HL-60 (cell line): ENCODE results near the gene TTN.

Experiments
- CTCF ChIP-seq: IDR thresholded peaks from one replicate; pipeline ENCODE4 v1.5.1; 2011; ENCODE audit warnings: low read length, control low read depth, inconsistent platforms; ENCODE audit not compliant: insufficient read depth
- POLR2AphosphoS5 ChIP-seq: IDR thresholded peaks from 2 replicates; pipeline ENCODE4 v1.6.1; 2012; ENCODE audit warnings: low read depth
- REST ChIP-seq: IDR thresholded peaks from 2 replicates; pipeline ENCODE4 v1.6.1; 2012; ENCODE audit warnings: low read depth; ENCODE audit not compliant: insufficient replicate concordance

DNA sequence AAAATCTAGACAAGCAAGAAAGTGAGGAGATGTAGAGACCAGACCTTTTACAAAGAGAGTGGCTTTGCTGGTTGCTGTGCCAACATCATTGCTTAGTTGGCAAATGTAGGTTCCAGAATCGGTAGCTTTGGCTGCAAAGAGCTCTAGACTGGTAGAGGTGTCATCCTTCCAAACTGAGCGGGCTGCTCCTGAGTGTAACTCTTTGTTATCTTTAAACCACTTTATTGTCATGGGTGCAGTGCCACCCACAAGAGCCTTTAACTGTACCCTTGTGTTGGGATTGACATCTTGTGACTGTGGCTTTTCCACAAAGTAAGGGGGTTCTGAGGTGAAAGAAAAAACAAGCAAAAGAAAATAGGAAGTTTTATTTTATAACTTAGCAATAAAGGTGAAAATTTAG, 77.2 kb downstream of the TTN start:
- TF ChIP-seq CTCF (no peak), POLR2AphosphoS5 (no peak), REST (no peak)
